GM18868 (cell line): ENCODE data around the gene FOLR3.
"Not testable (repeated sequence)": the region's sequence is repeated elsewhere in the genome, so short reads cannot be mapped to it uniquely, and the experiment has no call there.

Source experiments
- ATAC-seq: cut with Tn5 transposase; IDR thresholded peaks from one replicate; pipeline ENCODE4 v1.9.1; 2021; ENCODE audit warnings: mild to moderate bottlenecking, moderate library complexity; ENCODE audit not compliant: unreplicated experiment

FOLR3 gene

DNA sequence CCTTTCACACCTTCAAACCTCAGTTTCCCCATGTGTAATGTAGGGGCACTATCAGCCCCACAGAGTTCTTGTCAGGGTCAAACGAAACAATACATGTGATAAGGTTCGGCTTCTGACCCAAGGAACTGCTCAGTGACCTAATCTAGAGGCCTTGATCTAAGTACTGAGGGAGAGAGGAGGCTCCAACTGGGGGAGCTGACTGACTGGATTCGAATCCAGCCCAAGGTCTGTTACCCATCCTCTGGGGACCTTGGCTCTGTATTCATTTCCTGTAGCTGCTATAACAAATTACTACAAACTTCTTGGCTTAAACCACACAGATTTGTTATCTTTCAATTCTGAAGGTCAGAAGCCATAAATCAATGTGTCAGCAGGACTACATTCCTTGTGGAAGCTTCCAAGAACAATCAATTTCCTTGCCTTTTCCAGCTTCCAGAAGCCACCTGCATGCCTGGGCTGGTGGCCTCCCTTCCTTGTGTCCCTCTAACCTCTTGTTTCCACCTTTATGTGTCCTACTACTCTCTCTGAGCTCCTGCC is 12.3 kb upstream of the FOLR3 start:
- ATAC-seq = no peak

DNA sequence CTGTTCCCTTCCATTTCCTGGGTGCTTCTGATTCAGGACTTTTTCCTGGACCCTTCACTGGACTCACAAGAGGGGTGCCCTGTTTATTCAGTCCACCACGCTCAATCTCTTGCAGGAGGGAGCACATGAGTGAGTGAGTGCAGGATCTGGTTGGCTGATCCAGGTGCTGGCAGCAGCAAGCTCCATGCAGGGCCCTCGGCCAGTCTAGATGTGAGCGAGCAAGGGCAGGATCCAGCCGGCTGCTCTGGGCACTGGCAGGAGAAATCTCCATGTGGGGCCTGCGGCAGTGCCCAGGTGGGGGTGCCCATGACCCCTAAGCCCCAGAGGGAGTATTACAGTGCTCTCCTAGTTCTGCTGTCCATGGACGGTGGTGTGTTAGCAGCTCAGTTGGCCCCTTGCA is 11.5 kb upstream of the FOLR3 start:
- no peak for ATAC-seq

DNA sequence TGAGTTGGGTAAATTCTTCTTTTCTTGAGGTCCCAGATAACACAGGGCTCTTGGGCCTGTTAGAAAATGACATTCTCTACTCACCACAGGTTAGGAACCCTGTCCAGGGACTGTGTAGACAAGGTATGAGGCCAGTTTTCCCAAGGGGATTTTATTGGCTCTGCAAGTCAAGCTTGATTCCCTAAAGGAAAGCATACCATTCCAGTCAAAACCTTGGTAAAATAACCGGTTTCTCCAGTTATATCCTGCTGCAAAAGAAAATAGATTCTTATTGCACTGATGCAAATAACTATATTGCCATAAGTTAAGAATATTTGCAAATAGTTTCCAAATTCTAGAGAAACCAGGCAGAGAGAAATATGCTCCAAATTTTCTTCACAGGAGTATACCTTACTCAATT is 9.6 kb upstream of the FOLR3 start:
- ATAC-seq = no peak

DNA sequence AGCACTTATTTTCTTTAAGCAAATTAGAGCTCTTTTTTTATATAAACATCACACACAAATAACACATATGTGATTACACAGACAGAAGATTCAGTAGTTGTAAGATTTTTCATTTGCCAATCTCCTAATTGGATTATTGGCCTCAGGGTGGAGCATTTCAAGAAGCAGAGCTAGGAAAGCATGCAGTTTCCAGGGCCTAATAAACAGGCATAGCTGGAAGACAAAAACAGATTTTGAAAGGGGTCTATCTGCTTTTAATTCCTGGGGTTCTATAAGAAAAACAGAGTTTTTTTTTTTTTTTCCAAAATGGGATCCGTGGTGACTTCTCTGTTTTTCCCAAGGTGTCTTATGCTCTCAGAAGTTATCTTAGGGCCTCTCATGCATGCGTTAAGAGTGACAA is 7.6 kb upstream of the FOLR3 start:
- ATAC-seq = no peak

DNA sequence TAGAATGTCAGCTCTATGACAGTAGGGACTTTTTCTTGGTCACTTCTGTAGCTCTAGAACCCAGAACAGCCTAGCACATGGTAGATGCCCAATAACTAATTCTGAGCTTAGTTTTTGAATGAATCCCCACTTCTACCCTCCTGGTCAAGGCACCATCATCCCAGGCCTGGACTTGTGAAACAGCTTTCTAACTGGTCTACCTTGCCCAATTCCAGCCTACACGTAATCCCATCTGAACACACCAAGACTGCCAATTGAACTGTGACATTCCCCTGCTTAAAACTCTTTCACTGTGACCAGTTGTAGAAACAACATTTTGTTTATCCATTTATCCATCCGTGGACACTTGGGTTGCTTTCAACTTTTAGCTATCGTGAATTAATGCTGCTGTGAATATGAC is 6.1 kb upstream of the FOLR3 start:
- ATAC-seq = no peak

DNA sequence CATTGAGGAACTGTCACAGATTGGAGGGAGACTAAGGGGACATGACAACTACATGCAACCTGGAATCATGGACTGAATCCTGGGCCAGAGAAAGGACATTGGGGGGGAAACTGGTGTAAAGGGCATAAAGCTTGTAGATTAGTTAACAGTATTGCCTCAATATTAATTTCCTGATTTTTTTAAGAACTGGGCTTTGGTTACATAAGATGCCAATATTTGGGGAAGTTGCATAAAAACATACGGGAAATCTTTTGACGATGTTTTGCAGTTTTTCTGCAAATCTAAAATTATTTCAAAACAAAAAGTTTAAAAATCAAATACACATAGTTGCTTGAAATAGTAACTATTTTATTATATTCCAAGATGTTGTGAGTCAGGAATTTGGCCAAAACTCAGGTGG is 2.9 kb upstream of the FOLR3 start:
- ATAC-seq = no peak

DNA sequence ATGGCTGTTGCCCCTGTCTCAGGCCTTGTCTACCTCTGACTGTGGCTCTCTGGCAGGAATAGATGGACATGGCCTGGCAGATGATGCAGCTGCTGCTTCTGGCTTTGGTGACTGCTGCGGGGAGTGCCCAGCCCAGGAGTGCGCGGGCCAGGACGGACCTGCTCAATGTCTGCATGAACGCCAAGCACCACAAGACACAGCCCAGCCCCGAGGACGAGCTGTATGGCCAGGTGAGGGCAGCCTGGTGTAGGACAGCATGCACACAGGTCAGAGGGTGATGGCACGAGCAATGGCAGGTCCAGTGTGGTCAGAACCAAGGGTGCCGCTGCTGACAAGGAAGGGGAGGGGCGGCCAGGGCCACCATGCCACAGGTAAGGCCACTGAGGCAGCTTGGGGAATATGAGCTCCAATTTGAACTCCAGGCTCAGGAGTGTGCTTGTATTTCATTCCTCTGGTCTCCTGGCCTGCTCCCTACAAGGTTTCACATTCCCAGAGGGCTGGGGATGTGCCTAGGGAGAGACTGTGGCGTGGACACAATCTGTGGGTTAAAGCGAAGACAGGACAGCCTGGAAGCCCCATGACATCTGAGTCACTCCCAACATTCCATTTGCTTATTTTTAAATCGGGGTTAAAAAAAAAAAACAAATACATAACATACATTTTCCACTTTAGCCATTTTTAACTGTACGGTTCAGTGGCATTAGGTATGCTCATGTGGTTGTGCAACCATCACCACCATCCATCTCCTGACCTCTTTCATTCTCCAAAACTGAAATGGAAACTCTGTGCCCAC is 562 bp downstream of the FOLR3 start:
- ATAC-seq = no peak

DNA sequence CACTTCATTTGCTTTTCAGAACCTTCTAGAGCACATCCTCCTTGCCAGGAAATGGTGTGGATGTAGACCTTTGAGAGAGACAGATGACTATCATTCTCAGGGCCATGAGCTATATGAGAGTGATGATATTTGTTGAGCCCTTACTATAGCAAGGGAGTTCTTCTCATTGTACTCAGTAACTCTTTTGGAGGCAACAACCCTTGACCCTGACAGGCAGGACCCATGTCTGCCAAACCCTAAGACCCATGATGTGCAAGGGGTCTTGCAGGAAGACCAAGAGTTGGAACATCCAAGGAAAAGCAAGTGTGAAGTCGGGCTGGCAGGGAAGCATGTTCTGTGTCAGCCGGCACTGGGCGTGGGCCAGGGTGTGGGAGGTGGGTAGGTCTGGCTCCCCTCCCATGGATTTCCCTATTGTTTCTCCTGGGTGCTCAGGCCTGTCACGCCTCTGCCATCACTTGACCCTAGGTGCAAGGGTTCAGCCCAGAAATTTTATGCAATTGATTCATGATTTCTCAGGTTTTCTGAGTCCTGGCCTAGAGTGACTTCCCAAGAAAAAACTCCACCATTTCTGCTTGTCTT is 1.2 kb downstream of the FOLR3 start:
- no peak for ATAC-seq

DNA sequence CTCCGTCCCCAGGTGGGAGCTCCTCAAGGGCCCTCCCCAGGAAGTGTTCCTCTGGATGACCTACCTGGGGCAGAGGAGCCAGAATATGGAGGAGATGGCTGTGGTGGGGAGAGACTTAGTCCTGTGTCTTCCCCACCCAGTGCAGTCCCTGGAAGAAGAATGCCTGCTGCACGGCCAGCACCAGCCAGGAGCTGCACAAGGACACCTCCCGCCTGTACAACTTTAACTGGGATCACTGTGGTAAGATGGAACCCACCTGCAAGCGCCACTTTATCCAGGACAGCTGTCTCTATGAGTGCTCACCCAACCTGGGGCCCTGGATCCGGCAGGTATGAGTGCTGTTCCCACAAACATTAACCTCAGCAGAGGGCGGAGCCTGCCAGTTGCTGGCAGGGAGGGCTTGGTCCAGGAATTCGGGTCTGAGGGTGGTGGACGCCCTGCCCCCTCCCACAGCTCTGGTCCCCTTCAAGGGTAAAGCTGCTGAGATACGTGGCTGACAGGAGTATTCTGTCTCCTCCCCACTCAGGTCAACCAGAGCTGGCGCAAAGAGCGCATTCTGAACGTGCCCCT is 3.4 kb downstream of the FOLR3 start:
- ATAC-seq = no peak

DNA sequence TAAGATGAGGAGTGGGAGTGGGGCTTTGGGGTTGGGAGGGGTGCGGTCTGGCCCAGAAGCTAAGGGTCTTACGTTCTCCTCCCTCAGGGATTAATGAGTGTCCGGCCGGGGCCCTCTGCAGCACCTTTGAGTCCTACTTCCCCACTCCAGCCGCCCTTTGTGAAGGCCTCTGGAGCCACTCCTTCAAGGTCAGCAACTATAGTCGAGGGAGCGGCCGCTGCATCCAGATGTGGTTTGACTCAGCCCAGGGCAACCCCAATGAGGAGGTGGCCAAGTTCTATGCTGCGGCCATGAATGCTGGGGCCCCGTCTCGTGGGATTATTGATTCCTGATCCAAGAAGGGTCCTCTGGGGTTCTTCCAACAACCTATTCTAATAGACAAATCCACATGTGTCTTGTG is 4.0 kb downstream of the FOLR3 start:
- ATAC-seq = no peak

DNA sequence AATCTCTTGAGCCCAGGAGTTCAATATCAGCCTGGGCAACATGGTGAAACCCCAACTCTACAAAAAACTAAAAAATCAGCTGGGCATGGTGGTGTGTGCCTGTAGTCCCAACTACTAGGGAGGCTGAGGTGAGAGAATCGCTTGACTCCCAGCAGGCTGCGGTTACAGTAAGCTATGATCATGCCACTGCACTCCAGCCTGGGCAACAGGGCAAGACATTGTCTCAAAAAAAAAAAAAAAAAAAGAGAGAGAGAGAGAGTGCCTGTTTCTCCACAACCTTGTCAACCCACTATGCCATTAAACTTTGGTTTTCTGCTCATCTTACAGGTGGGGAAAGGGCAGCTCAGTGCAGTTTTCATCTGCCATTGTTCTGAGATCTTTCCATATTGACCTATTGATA is 5.1 kb downstream of the FOLR3 start:
- no peak for ATAC-seq

DNA sequence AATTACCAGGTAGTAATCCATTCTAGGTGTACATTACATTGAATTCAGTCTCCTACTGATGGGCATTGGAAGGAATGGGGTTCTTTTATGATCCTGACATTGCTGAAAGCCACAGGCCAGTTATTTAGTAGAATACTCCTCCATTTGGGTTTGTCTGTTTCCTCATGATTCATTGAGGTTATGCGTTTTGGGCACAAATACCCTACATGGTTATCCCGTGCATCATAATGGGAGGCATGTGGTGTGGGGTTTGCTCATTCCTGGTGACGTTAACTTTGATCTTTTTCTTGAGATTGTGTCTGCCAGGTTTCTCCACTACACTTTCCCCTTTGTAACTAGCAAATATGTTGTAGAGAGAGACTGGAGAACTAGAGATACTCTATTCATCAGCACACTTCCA is 5.5 kb downstream of the FOLR3 start:
- ATAC-seq = no peak

DNA sequence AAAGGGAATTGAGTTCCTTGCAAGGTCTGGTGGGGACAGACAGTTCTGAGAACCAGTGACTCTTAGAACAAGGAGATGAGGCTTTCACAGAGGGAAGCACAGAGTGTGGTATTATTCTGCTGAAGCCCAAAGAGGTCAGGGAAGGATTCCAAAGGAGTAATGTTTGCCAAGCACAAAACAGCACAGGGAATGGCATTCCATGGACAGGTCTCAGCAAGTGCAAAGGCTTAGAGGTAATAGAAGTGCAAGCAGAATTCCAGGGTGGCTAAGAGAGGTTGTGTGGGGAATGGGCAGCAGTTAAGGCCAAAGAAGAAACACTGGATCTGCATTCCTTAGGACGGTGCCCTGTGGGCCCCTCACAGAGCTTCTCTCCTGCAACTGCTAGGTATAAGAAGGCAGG is 6.6 kb downstream of the FOLR3 start:
- not testable (repeated sequence) for ATAC-seq

DNA sequence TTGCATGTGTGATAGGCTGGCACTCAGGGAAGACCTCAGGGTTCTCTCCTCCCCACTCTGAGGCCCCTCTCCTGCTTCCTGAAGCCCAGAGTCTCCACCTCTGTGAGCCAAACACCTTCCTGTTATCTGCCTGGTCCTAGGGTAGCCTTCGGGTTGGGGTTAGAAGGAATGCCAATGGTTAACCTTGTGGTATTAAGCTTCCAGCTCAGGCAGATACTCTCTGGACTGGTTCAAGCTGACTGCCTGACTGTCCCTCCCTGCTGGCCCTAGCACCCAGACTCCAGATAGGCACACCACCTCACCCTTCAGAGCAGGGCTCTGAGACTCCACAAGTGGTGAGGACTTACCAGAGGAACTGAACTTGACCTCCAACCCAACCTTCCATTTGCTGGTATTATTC is 7.0 kb downstream of the FOLR3 start:
- ATAC-seq = not testable (repeated sequence)

DNA sequence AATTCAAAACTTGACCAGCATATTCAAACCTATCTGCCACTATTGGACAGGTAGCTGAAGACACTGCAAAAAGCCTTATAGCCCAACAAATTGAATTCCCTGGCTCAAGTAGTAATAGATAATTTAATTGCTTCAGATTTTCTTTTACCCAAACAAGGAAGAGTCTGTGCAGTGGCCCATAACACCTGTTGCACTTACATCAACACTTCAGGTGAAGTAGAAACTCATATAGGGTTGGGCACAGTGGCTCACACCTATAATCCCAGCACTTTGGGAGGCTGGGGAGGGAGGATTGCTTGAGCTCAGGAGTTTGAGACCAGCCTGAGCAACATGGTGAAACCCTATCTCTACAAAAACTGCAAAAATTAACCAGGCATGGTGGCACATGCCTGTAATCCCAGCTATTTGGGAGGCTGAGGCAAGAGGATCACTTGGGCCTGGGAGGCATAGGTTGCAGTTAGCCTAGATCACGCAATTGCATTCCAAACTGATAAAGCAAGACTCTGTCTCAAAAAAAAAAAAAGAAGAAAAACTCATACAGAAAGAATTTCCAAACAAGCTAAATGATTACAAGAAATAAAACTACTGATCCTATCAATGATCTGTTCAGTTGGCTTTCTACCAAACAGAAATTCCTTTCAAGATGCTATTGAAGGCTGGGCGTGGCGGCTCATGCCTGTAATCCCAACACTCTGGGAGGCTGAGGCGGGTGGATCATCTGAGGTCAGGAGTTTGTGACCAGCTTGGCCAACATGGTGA is 9.5 kb downstream of the FOLR3 start:
- ATAC-seq = no peak

DNA sequence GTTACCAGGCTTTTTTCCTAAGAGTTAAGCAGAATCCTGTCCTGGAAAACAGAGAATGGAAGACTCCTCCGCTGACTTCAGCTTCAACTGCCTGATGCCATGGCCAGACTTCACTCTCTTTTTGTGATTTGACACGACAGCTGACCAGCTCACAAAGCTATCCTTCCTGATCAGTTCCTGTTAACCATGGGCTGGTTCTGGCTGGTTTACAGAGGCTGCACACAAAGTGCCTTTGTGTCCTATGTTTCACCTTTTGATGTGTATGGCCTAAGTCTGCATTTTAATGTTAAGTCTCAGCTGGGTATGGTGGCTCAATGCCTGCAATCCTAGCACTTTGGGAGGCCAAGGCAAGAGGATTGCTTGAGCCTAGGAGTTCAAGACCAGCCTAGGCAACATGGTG is 11.1 kb downstream of the FOLR3 start:
- ATAC-seq = no peak

DNA sequence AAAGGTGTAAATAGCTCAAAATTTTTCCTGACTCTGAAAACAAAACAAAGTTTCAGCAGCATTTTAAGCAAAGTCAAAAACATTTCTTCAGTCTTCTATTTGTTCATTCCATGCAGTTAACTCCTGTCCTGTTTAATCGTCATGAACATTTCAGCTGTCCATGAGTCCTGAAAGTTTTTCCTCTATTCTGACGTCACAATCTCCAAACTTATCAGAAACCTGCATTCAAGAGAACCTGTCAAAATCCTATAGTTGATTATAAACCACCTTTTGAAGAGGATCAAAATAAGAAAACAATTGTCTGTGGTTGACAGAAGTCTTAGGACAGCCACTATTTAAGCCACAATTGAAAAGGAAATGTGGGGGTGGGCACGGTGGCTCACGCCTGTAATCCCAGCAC is 15.4 kb downstream of the FOLR3 start:
- ATAC-seq = no peak

DNA sequence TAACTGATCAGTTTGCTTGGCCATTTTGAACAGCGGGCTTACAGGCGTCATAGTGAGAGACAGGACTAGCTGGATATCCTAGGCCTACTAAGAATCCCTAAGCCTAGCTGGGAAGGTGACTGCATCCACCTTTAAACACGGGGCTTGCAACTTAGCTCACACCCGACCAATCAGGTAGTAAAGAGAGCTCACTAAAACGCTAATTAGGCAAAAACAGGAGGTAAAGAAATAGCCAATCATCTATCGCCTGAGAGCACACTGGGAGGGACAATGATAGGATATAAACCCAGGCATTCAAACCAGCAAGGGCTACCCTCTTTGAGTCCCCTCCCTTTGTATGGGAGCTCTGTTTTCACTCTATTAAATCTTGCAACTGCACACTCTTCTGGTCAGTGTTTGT is 18.3 kb downstream of the FOLR3 start:
- ATAC-seq = not testable (repeated sequence)

DNA sequence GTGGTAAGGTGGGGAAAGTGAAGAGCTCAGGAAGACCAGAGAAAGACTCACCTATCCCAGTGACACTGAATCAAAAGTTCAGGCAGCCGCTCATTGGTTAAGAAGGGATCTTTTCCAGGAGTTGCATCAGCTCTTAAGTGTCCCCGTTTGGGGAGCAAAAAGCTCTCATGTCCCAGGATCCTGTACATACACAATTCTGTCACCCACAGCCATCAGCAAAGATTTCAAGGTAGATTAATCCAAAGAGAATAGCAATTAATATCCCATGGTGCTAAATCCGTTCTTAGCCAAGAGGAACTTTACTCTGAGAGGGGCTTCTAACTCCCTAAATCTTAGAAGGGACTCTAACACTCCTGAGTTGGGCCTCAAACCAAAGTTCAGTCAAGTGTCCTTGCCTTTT is 19.3 kb downstream of the FOLR3 start:
- no peak for ATAC-seq

DNA sequence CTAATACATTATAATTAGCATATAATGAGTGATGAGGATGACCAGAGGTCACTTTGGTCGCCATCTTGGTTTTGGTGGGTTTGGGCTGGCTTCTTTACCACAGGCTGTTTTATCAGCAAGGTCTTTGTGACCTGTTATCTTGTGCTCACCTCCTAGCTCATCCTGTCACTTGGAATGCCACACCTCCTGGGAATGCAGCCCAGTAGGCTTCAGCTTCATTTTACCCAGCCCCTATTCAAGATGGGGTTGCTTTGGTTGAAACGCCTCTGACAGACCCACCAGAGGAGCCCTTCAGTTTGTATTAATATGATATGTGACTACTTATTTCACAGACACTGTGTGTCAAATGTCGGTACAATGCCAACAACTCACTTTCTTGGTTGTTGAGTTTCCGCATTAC is 20.2 kb downstream of the FOLR3 start:
- no peak for ATAC-seq

DNA sequence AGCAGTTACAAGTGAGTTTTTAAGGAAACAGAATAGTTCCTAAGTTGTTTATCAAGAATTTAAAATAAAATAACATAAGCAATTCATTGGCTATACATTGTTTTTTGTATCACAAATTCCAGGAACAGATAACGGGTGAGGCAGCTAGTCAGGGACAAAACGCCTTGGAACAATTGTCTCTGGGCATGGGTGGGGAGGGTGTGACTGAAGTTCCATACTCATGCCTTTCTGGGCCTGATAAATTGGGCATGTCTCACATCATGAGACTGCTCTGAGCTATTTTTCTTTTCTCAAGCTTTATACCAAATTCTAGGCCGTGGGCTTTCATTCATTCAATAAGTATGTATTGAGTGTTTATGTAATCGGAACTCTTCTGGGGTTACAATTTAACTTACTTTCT is 21.6 kb downstream of the FOLR3 start:
- no peak for ATAC-seq

DNA sequence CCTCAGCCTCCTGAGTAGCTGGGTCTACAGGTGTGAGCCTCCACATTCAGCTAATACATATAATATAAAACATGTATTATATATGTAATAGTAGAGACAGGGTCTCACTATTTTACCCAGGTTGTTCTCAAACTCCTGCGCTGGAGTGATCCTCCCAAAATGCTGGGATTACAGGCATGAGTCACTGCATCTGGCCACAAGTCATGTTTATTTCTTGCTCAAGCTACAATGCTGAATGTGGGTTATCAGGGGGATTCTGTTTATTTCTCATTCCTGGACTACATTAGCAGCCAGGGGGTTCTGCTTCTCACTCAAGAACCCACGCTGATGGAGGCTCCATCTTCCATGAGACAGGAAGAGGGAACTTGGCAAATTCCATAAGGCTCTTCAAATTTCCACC is 24.8 kb downstream of the FOLR3 start:
- ATAC-seq = no peak
